ENCODE measurements around the gene CSNK2A1. TPM values are rescaled to one million over a fixed set of nuclear protein-coding genes. Genes with fewer than 3 reads are reported as not detected.

Gene CSNK2A1
- total RNA-seq, 1 experiment from 2014 or later: 229 TPM

DNA sequence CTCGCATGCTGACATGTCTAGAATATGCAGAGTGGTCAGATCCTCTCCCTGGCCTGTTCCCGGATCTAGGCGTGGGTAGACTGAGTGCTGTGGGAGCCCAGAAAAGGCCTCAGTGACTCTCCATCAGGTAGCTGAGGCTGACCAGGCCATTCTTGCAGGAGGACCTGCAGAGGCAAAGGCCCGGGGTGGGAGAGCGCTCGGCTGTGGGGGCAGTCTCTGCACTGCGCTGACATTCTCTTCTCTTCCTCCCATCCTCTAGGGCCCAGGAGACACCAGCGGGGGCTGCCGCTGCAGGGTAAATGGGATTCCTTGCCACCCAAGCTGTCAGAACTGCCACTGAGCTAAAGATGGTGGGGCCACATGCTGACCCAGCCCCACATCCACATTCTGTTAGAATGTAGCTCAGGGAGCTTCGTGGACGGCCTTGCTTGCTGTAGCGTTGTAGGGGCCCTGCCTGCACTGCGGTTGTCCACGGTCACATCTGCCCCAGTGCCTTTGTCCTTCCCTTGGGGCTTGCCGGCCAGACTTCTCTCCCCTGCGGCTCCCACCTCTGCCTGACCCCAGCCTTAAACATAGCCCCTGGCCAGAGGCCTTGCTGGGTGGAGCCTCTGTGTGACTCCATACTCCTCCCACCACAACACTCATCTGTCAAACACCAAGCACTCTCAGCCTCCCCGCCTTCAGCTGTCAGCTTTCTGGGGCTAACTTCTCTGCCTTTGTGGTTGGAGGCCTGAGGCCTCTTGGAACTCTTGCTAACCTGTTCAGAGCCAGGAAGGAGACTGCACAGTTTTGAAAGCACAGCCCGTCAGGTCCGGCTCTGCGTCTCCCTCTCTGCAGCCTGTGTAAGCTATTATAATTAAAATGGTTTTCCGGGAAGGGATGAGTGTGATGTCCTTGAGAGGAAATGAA, 113.2 kb downstream of the CSNK2A1 start:
- Mint-ChIP-seq H3K4me1 (peaks cover 26 to 32% of the 10 kb centered on the region in 2 experiments), H3K36me3 (ENCODE audit: insufficient read depth in 1 of 3, low read depth in 3 of 3) (peaks cover 11 to 39% (median 34%) of the 10 kb centered on the region in 3 experiments; a peak in 6 of 7 replicates), H3K27me3 (ENCODE audit: low read depth) (peaks cover 21% of the 10 kb centered on the region), H3K27ac (no peak overlapping the region), H3K4me3 (no peak overlapping the region), H3K9me3 (no peaks in the 10 kb centered on the region)
- no peak overlapping the region for H2BK15ac ChIP-seq (ENCODE audit: low read depth, low read length)
- no peak overlapping the region for H2AFZ ChIP-seq (ENCODE audit: low read length)
- no peak overlapping the region for H3K14ac ChIP-seq (ENCODE audit: insufficient read depth, low read length)
- no peaks in the 10 kb centered on the region for H3K23me2 ChIP-seq (ENCODE audit: insufficient read length, low read depth, low read length, poor library complexity, severe bottlenecking)
- H3K4me1 ChIP-seq (ENCODE audit: insufficient read depth, low read length): peaks cover 3% of the 10 kb centered on the region; the same call in 1 of the 2 replicates
- H3K27ac ChIP-seq (ENCODE audit: insufficient read length, low read depth, low read length): no peak overlapping the region
- no peaks in the 10 kb centered on the region for H4K20me1 ChIP-seq (ENCODE audit: control insufficient read depth, insufficient read depth, insufficient read length)
- no peak overlapping the region for H2BK120ac ChIP-seq (ENCODE audit: low read depth, low read length, poor library complexity, severe bottlenecking)
- no peak overlapping the region for H2BK5ac ChIP-seq (ENCODE audit: insufficient read length, low read length)
- no peak overlapping the region for H4K91ac ChIP-seq (ENCODE audit: insufficient read length, low read depth, low read length)
- H3K56ac ChIP-seq (ENCODE audit: insufficient read length, low read depth, low read length): no peak overlapping the region
- TF ChIP-seq, protein P1, sequence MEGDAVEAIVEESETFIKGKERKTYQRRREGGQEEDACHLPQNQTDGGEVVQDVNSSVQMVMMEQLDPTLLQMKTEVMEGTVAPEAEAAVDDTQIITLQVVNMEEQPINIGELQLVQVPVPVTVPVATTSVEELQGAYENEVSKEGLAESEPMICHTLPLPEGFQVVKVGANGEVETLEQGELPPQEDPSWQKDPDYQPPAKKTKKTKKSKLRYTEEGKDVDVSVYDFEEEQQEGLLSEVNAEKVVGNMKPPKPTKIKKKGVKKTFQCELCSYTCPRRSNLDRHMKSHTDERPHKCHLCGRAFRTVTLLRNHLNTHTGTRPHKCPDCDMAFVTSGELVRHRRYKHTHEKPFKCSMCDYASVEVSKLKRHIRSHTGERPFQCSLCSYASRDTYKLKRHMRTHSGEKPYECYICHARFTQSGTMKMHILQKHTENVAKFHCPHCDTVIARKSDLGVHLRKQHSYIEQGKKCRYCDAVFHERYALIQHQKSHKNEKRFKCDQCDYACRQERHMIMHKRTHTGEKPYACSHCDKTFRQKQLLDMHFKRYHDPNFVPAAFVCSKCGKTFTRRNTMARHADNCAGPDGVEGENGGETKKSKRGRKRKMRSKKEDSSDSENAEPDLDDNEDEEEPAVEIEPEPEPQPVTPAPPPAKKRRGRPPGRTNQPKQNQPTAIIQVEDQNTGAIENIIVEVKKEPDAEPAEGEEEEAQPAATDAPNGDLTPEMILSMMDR (conservative IDR thresholded peaks at IDR 0.05): no peak
- DNase-seq: no peak
- H3K4me2 ChIP-seq (ENCODE audit: insufficient read depth, insufficient read length, low read length): no peak overlapping the region
- H3K4ac ChIP-seq (ENCODE audit: low read depth, low read length): no peak overlapping the region
- no peak overlapping the region for H2BK20ac ChIP-seq (ENCODE audit: low read depth, low read length, poor library complexity, severe bottlenecking)
- no peaks in the 10 kb centered on the region for H3K79me2 ChIP-seq (ENCODE audit: insufficient read depth, low read length)
- no peaks in the 10 kb centered on the region for H3K79me1 ChIP-seq (ENCODE audit: insufficient read depth, low read depth, low read length, poor library complexity, severe bottlenecking)
- H3K18ac ChIP-seq (ENCODE audit: insufficient read length, low read depth, low read length): no peak overlapping the region
- H2BK12ac ChIP-seq (ENCODE audit: insufficient read length, low read depth, low read length): no peak overlapping the region
- H3K27me3 ChIP-seq (ENCODE audit: insufficient read depth, low read length): no peaks in the 10 kb centered on the region; the same call in 1 of the 2 replicates
- no peak overlapping the region for H4K8ac ChIP-seq (replicated peaks; ENCODE audit: insufficient read length, low read depth, low read length)
- no peak overlapping the region for H4K5ac ChIP-seq (ENCODE audit: insufficient read length, low read depth, low read length)
- H3K23ac ChIP-seq (ENCODE audit: insufficient read length, low read depth, low read length): no peak overlapping the region
- no peak overlapping the region for H3K9ac ChIP-seq (ENCODE audit: extremely low read depth, insufficient read length, low read length)
- no peak overlapping the region for H2AK5ac ChIP-seq (ENCODE audit: insufficient read length, low read length)
- no CpG with 5 or more reads among the region's 21 CpGs for WGBS (ENCODE audit: extremely low coverage, insufficient read length, low lambda C conversion rate)
- H3T11ph ChIP-seq (ENCODE audit: low read length): no peak overlapping the region
- H3K9me3 ChIP-seq (ENCODE audit: control insufficient read depth, low read depth, low read length): no peaks in the 10 kb centered on the region
